Neuronal stem cell (in vitro differentiated cells): ENCODE data around the gene GMPPB.

Source experiments
- DNase-seq: peaks from one replicate; pipeline ENCODE4 v3.0.0-alpha.2; 2013; ENCODE audit warnings: low spot score
- H2AFZ ChIP-seq: one replicate; pipeline ENCODE4 v1.6.1; 2013; ENCODE audit warnings: mild to moderate bottlenecking, low read length, inconsistent platforms
- H2AK5ac ChIP-seq: 2 replicates; pipeline ENCODE4 v1.6.1; 2013; ENCODE audit warnings: low read depth, mild to moderate bottlenecking, inconsistent platforms, low read length, moderate library complexity, mixed read lengths
- H2BK120ac ChIP-seq: 2 replicates; pipeline ENCODE4 v1.6.1; 2013; ENCODE audit warnings: low read depth, mild to moderate bottlenecking, inconsistent platforms, low read length, moderate library complexity, mixed read lengths
- H2BK12ac ChIP-seq: one replicate; pipeline ENCODE4 v1.6.1; 2013; ENCODE audit warnings: low read length, inconsistent platforms
- H2BK15ac ChIP-seq: 2 replicates; pipeline ENCODE4 v1.6.1; 2013; ENCODE audit warnings: mild to moderate bottlenecking, low read length, inconsistent platforms, mixed read lengths
- H2BK5ac ChIP-seq: one replicate; pipeline ENCODE4 v1.6.1; 2013; ENCODE audit warnings: inconsistent platforms, mild to moderate bottlenecking, low read length, moderate library complexity
- H3K14ac ChIP-seq: one replicate; pipeline ENCODE4 v1.6.1; 2013; ENCODE audit warnings: low read length, inconsistent platforms
- H3K18ac ChIP-seq: 2 replicates; pipeline ENCODE4 v1.6.1; 2013; ENCODE audit warnings: low read length, inconsistent platforms
- H3K23ac ChIP-seq: 2 replicates; pipeline ENCODE4 v1.6.1; 2013; ENCODE audit warnings: low read depth, mild to moderate bottlenecking, mixed read lengths, low read length, inconsistent platforms; ENCODE audit not compliant: poor library complexity
- H3K27ac ChIP-seq: replicated peaks from 3 replicates; pipeline ENCODE4 v1.5.1; 2013; ENCODE audit warnings: low read length, inconsistent platforms
- H3K27me3 ChIP-seq, 3 experiments: 2 replicates each; pipeline ENCODE4 v1.6.1; 2013; ENCODE audit warnings: low read length in 3 of 3, mild to moderate bottlenecking in 2 of 3, inconsistent platforms in 1 of 3, low read depth in 1 of 3, mixed read lengths in 1 of 3, moderate library complexity in 1 of 3; ENCODE audit not compliant: control insufficient read depth in 3 of 3, insufficient read depth in 3 of 3
- H3K36me3 ChIP-seq, 2 donors: replicated peaks in 1 of 2; 2 replicates each; pipeline ENCODE4 v1.6.1; 2013; ENCODE audit warnings: low read length in 2 of 2; ENCODE audit not compliant: control insufficient read depth in 2 of 2, insufficient read depth in 2 of 2
- H3K4ac ChIP-seq: 2 replicates; pipeline ENCODE4 v1.6.1; 2013; ENCODE audit warnings: inconsistent platforms, mild to moderate bottlenecking, low read length, moderate library complexity
- H3K4me1 ChIP-seq, 2 donors: 1 replicate in 1 of 2; 2 replicates in 1 of 2; pipeline ENCODE4 v1.6.1; 2013; ENCODE audit warnings: low read length in 2 of 2, low read depth in 1 of 2; ENCODE audit not compliant: control insufficient read depth in 2 of 2, insufficient read depth in 1 of 2
- H3K4me2 ChIP-seq: one replicate; pipeline ENCODE4 v1.6.1; 2013; ENCODE audit warnings: mild to moderate bottlenecking, low read length, inconsistent platforms; ENCODE audit not compliant: insufficient read depth, poor library complexity, severe bottlenecking
- H3K4me3 ChIP-seq, 2 donors: 2 replicates each; pipeline ENCODE4 v1.5.1; 2013; ENCODE audit warnings: low read length in 2 of 2, mild to moderate bottlenecking in 2 of 2, inconsistent platforms in 1 of 2, moderate library complexity in 1 of 2
- H3K79me1 ChIP-seq: one replicate; pipeline ENCODE4 v1.6.1; 2013; ENCODE audit warnings: low read depth, mild to moderate bottlenecking, inconsistent platforms, low read length, moderate library complexity
- H3K9ac ChIP-seq: one replicate; pipeline ENCODE4 v1.6.1; 2013; ENCODE audit warnings: mild to moderate bottlenecking, low read depth, low read length, inconsistent platforms; ENCODE audit not compliant: poor library complexity
- H3K9me3 ChIP-seq, 2 donors: replicated peaks in 1 of 2; 2 replicates each; pipeline versions ENCODE3 to v1.6.1; 2013; ENCODE audit warnings: low read length in 2 of 2, mild to moderate bottlenecking in 2 of 2, inconsistent platforms in 1 of 2, low read depth in 1 of 2, mixed read lengths in 1 of 2, moderate library complexity in 1 of 2; ENCODE audit not compliant: control insufficient read depth in 2 of 2, insufficient read depth in 1 of 2
- H4K8ac ChIP-seq: one replicate; pipeline ENCODE4 v1.6.1; 2013; ENCODE audit warnings: low read depth, mild to moderate bottlenecking, inconsistent platforms, low read length, moderate library complexity
- H4K91ac ChIP-seq: one replicate; pipeline ENCODE4 v1.6.1; 2013; ENCODE audit warnings: low read length, low read depth, mild to moderate bottlenecking, inconsistent platforms; ENCODE audit not compliant: poor library complexity
- WGBS, 2 donors: extraction: QIAGEN DNeasy Blood & Tissue Kit; methylation state at CpG; one replicate each; pipeline ENCODE4 v1.1.7; 2013; ENCODE audit warnings: missing lambda C conversion rate in 2 of 2, mixed read lengths in 1 of 2; ENCODE audit not compliant: insufficient read length in 2 of 2, insufficient replicate concordance in 1 of 2; ENCODE audit errors: extremely low coverage in 2 of 2; 5-methylcytosine and 5-hydroxymethylcytosine counted together

Gene GMPPB

DNA sequence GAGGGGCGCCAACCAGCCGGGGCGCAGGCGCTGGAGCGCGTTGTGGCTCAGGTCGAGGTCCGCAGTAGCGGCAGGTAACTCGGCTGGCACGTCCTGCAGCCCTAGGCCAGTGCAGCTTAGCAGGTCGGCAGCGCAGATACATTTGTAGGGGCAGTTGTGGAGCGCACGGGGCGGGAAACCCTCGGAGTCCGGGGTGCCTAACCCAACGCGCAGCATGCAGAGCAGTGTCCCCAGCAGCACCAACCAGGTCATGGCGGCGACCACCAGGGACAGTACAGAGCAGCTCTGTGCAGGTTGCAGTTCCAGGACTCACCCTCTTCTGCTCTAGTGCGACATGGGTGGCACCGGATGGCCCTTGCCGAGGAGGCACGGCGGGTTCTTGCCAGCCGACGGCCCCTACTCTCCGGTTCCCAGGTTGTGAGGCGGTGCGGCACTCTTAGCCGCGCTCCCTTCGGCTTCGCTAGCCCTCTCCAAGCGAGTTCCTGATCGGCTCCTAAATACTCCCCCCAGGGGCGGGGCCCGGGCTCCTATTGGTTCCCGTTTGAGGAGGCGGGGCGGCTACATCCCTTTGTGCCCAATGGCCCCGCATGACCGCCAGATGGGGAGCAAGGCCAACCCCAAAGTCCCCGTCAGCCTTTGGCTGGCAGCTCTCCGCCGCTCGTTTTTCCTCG is 4.4 kb downstream of the GMPPB start, which contains the start of gene AMIGO3:
TSS of gene AMIGO3 (minus strand) at position 471 of the 671 bp plus-strand sequence. CDS start at position 252, 219 bp downstream.
- Histone ChIP-seq H2BK15ac (peak within 1 kb of the TSS; percentile 75), H3K4ac (peak within 1 kb of the TSS; percentile 66), H3K79me1 (peaks cover 26% of the 10 kb centered on the region), H3K9me3 (peaks cover 0 to 3% of the 10 kb centered on the region in 2 donors), H3K18ac (peak within 1 kb of the TSS; percentile 97), H3K9ac (peak within 1 kb of the TSS; percentile 99), H2BK120ac (peak within 1 kb of the TSS; percentile 76), H3K36me3 (peaks cover 33 to 70% of the 10 kb centered on the region in 2 donors), H3K23ac (peak within 1 kb of the TSS; percentile 100), H3K14ac (peak within 1 kb of the TSS; percentile 98), H2BK12ac (peak within 1 kb of the TSS; percentile 84), H3K4me2 (peak within 1 kb of the TSS; percentile 100), H2AK5ac (peak within 1 kb of the TSS; percentile 95), H3K4me1 (peaks cover 11 to 14% of the 10 kb centered on the region in 2 donors), H4K91ac (no peak within 1 kb of the TSS), H3K27ac (peak within 1 kb of the TSS; percentile 59), H3K4me3 (peak within 1 kb of the TSS in 1 of 2 donors; percentile 87), H2BK5ac (peak within 1 kb of the TSS; percentile 87), H2AFZ (no peak within 1 kb of the TSS), H3K27me3 (no peaks in the 10 kb centered on the region), H4K8ac (peak within 1 kb of the TSS; percentile 98)
- no CpG with 5 or more reads among the region's 50 CpGs for WGBS, 2 donors
- DNase-seq: peak; percentile 87

GRCh38 chr3:49718858-49719213 is 4.9 kb downstream of the GMPPB start:
- no CpG with 5 or more reads among the region's 33 CpGs for WGBS, 2 donors
- H3K9me3 ChIP-seq: peaks cover 0 to 3% of the 10 kb centered on the region in 2 donors
- no peaks in the 10 kb centered on the region for H3K27me3 ChIP-seq
- peak overlapping the region; percentile 99 for H3K9ac ChIP-seq
- H3K79me1 ChIP-seq: peaks cover 25% of the 10 kb centered on the region
- H2BK12ac ChIP-seq: peak overlapping the region; percentile 84
- H3K4me3 ChIP-seq: peak overlapping the region in 1 of 2 donors; percentile 87
- H3K18ac ChIP-seq: peak overlapping the region; percentile 97
- H2BK120ac ChIP-seq: no peak overlapping the region
- H3K23ac ChIP-seq: peak overlapping the region; percentile 100
- H2AK5ac ChIP-seq: peak overlapping the region; percentile 95
- H2AFZ ChIP-seq: no peak overlapping the region
- no peak for DNase-seq
- peak overlapping the region; percentile 75 for H2BK15ac ChIP-seq
- H3K4me2 ChIP-seq: peak overlapping the region; percentile 100
- H3K4me1 ChIP-seq: peaks cover 9 to 14% of the 10 kb centered on the region in 2 donors
- H3K36me3 ChIP-seq: peaks cover 33 to 70% of the 10 kb centered on the region in 2 donors
- H4K91ac ChIP-seq: no peak overlapping the region
- H2BK5ac ChIP-seq: peak overlapping the region; percentile 87
- no peak overlapping the region for H3K27ac ChIP-seq
- peak overlapping the region; percentile 66 for H3K4ac ChIP-seq
- H4K8ac ChIP-seq: peak overlapping the region; percentile 98
- H3K14ac ChIP-seq: peak overlapping the region; percentile 98

- Histone ChIP-seq H3K4me1 (peaks cover 8 to 13% of the 10 kb centered on the region in 2 donors), H2BK120ac (peak overlapping the region; percentile 76), H3K4ac (peak overlapping the region; percentile 66), H3K27me3 (no peaks in the 10 kb centered on the region), H3K4me3 (no peak overlapping the region), H3K79me1 (peaks cover 23% of the 10 kb centered on the region), H4K91ac (no peak overlapping the region), H2BK5ac (peak overlapping the region; percentile 13), H2AK5ac (peak overlapping the region; percentile 95), H3K27ac (no peak overlapping the region), H3K14ac (peak overlapping the region; percentile 98), H3K23ac (peak overlapping the region; percentile 100), H2BK12ac (peak overlapping the region; percentile 84), H3K9ac (peak overlapping the region; percentile 81), H3K4me2 (peak overlapping the region; percentile 100), H3K36me3 (peaks cover 33 to 70% of the 10 kb centered on the region in 2 donors), H2AFZ (no peak overlapping the region), H3K9me3 (peaks cover 0 to 3% of the 10 kb centered on the region in 2 donors), H3K18ac (peak overlapping the region; percentile 97), H2BK15ac (peak overlapping the region; percentile 75), H4K8ac (peak overlapping the region; percentile 9)
- WGBS, 2 donors: no CpG with 5 or more reads among the region's 75 CpGs
- no peak for DNase-seq
Measured at GRCh38 chr3:49717959-49718857, 5.5 kb downstream of the GMPPB start.
